Measurements from ENCODE around the gene PPP2R3A. TPM values are rescaled to one million over a fixed set of nuclear protein-coding genes. Genes with fewer than 3 reads are reported as not detected.

Gene PPP2R3A
- under 1 TPM; 0.35 to 0.43 (median 0.40) TPM for total RNA-seq
- 0.65 TPM for total RNA-seq (2013)

DNA sequence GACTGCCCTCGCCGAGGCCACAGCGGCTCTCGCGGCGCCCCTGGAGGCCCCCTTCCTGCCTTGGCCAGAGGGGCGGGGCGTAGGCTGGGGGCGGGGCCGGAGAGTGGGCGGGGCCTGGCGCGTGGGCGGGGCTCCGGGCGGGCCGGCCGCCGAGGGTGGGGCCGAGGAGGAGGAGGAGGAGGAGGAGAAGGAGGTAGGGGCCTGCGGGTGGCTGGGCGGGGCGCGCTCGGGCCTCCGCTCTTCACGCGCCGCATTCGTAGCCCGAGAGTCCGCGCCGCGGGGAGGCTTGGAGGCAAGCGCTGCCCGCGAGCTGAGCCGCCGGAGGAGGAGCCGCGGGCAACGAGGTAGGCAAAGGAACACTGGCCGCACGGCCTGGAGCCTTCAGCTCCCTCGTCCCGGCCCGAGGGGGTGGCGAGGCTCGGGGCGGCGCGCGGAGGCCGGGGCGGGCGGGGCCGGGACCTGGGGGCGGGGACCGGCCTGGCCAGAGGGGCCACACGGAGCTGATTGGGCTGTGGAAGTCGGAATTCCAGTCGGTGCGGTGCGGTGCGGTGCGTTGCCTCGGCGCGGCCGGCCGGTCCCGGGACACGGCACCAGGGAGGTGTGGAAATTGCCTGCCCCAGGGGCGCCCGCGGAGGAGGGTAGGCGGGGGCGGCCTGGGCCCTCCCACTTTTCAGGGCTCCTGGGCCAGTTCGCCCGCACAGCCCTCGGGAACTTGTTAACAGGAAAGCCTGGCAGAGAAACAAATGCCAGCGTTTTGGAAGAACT, at the start of gene PPP2R3A:
TSS of gene PPP2R3A (plus strand) at position 223 of the 765 bp plus-strand sequence. CDS start 35,771 bp downstream, outside the sequence.
- no peak within 1 kb of the TSS for H3K27ac ChIP-seq (ENCODE audit: low read length)
- H3K4me1 Mint-ChIP-seq, result peaks cover 8 to 13% of the 10 kb centered on the region in 2 donors
- peak within 1 kb of the TSS; percentile 60 for H3K4me3 ChIP-seq (ENCODE audit: low read length)
- peak; percentile 93 to 97 (median 95) for ATAC-seq
- 1% methylated on average over 82 of the region's 83 CpGs for WGBS (ENCODE audit: insufficient coverage)
- peak; percentile 63 to 72 for DNase-seq
- H3K27me3 Mint-ChIP-seq (ENCODE audit: low read depth in 2 of 2), result peaks cover 20 to 25% of the 10 kb centered on the region in 2 donors
- TF ChIP-seq, protein P1, sequence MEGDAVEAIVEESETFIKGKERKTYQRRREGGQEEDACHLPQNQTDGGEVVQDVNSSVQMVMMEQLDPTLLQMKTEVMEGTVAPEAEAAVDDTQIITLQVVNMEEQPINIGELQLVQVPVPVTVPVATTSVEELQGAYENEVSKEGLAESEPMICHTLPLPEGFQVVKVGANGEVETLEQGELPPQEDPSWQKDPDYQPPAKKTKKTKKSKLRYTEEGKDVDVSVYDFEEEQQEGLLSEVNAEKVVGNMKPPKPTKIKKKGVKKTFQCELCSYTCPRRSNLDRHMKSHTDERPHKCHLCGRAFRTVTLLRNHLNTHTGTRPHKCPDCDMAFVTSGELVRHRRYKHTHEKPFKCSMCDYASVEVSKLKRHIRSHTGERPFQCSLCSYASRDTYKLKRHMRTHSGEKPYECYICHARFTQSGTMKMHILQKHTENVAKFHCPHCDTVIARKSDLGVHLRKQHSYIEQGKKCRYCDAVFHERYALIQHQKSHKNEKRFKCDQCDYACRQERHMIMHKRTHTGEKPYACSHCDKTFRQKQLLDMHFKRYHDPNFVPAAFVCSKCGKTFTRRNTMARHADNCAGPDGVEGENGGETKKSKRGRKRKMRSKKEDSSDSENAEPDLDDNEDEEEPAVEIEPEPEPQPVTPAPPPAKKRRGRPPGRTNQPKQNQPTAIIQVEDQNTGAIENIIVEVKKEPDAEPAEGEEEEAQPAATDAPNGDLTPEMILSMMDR (IDR thresholded peaks at IDR 0.05), result no peak
- no peaks in the 10 kb centered on the region for H3K36me3 ChIP-seq (ENCODE audit: control insufficient read depth, insufficient read depth, low read length)
- no peaks in the 10 kb centered on the region for H3K9me3 Mint-ChIP-seq
- peaks cover 12% of the 10 kb centered on the region for H3K27me3 ChIP-seq (ENCODE audit: control insufficient read depth, insufficient read depth, low read length)
- H3K36me3 Mint-ChIP-seq, result no peaks in the 10 kb centered on the region
- H3K4me3 Mint-ChIP-seq, result peak within 1 kb of the TSS; percentile 88
- peak within 1 kb of the TSS; percentile 63 to 70 for H3K27ac Mint-ChIP-seq
- peaks cover 14% of the 10 kb centered on the region for H3K4me1 ChIP-seq (ENCODE audit: control insufficient read depth, insufficient read depth, low read length)
- intact Hi-C loops (cut with micrococcal nuclease), result no loop called here
- H3K9me3 ChIP-seq (ENCODE audit: control insufficient read depth, insufficient read depth, low read length), result peaks cover 6% of the 10 kb centered on the region

- ATAC-seq (no peak), DNase-seq (no peak)
- 54% methylated on average over 4 of the region's 4 CpGs for WGBS (ENCODE audit: insufficient coverage)
- no peaks in the 10 kb centered on the region for H3K4me1 Mint-ChIP-seq
- H3K4me3 ChIP-seq (ENCODE audit: low read length), result no peak overlapping the region
- no peak overlapping the region for H3K27ac ChIP-seq (ENCODE audit: low read length)
- H3K36me3 ChIP-seq (ENCODE audit: control insufficient read depth, insufficient read depth, low read length), result no peaks in the 10 kb centered on the region
- H3K36me3 Mint-ChIP-seq, result no peaks in the 10 kb centered on the region
- no peaks in the 10 kb centered on the region for H3K27me3 ChIP-seq (ENCODE audit: control insufficient read depth, insufficient read depth, low read length)
- TF ChIP-seq, protein P1 (IDR thresholded peaks at IDR 0.05), result no peak
- no peak overlapping the region for H3K27ac Mint-ChIP-seq
- no peaks in the 10 kb centered on the region for H3K9me3 Mint-ChIP-seq
- peaks cover 2 to 16% of the 10 kb centered on the region in 2 donors for H3K27me3 Mint-ChIP-seq (ENCODE audit: low read depth in 2 of 2)
- H3K4me3 Mint-ChIP-seq, result no peak overlapping the region
- H3K9me3 ChIP-seq (ENCODE audit: control insufficient read depth, insufficient read depth, low read length), result no peaks in the 10 kb centered on the region
- intact Hi-C loops (cut with micrococcal nuclease), result no loop called here
- H3K4me1 ChIP-seq (ENCODE audit: control insufficient read depth, insufficient read depth, low read length), result no peaks in the 10 kb centered on the region
Observed at GRCh38 chr3:135916310-135916709, 49.2 kb upstream of the PPP2R3A start.

DNA sequence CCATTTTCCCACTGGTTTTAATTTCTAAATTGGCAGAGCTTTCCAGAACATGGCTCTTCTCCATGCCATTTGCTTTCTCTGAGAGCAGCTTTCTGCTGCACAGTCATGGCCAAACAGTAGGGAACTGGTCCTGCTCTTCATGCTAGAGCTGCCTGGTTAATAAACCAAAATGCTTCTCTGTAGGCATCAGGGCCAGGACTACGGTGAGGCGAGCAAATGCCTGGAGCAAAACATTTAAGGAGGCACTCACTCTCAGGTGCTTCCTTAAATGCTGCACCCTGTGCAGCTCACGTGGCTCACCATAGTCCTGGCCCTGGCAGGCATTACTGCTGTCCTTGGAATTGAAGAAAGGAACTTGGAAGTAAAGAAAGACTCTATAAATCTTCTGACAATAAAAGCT, 48.5 kb upstream of the PPP2R3A start:
- Mint-ChIP-seq H3K36me3 (no peaks in the 10 kb centered on the region), H3K27ac (no peak overlapping the region), H3K27me3 (ENCODE audit: low read depth in 2 of 2) (peaks cover 0 to 16% of the 10 kb centered on the region in 2 donors), H3K4me3 (no peak overlapping the region), H3K4me1 (no peaks in the 10 kb centered on the region), H3K9me3 (no peaks in the 10 kb centered on the region)
- H3K27me3 ChIP-seq (ENCODE audit: control insufficient read depth, insufficient read depth, low read length), result no peaks in the 10 kb centered on the region
- TF ChIP-seq, protein P1 (IDR thresholded peaks at IDR 0.05), result no peak
- DNase-seq (no peak), ATAC-seq (no peak)
- no peaks in the 10 kb centered on the region for H3K4me1 ChIP-seq (ENCODE audit: control insufficient read depth, insufficient read depth, low read length)
- H3K4me3 ChIP-seq (ENCODE audit: low read length), result no peak overlapping the region
- H3K36me3 ChIP-seq (ENCODE audit: control insufficient read depth, insufficient read depth, low read length), result no peaks in the 10 kb centered on the region
- intact Hi-C loops (cut with micrococcal nuclease), result no loop called here
- WGBS (ENCODE audit: insufficient coverage), result 75% methylated on average over 3 of the region's 3 CpGs
- H3K9me3 ChIP-seq (ENCODE audit: control insufficient read depth, insufficient read depth, low read length), result no peaks in the 10 kb centered on the region
- H3K27ac ChIP-seq (ENCODE audit: low read length), result no peak overlapping the region
